ENCODE data around the gene SDK2. TPM values are rescaled to one million over a fixed set of nuclear protein-coding genes. Genes with fewer than 3 reads are reported as not detected.

SDK2 gene
- total and polyA plus RNA-seq, 2 of the 8 experiments (the other 6 are each of a cell fraction or from before 2014, with no cell fraction given), result 3.9 to 4.1 TPM

- no peak for TF ChIP-seq BCL11A (IDR thresholded peaks at IDR 0.05; ENCODE audit: low read depth in 2 of 2, low read length in 2 of 2)
- no peak for TF ChIP-seq SIX5 (IDR thresholded peaks at IDR 0.05; ENCODE audit: low read depth, low read length)
- no peak for TF ChIP-seq CHD7 (IDR thresholded peaks at IDR 0.05; ENCODE audit: insufficient replicate concordance, low read length)
- TF ChIP-seq EGR1 (IDR thresholded peaks at IDR 0.05; ENCODE audit: borderline replicate concordance, low read depth, low read length), result no peak
These were observed 252.6 kb downstream of the SDK2 start (continued) for GRCh38 chr17:73391331-73392265.
